Skeletal muscle tissue (tissue), 4 donors: Measurements from ENCODE around the gene TBC1D1. TPM values are rescaled to one million over a fixed set of nuclear protein-coding genes. Genes with fewer than 3 reads are reported as not detected.
A peak's percentile ranks its signal among the peaks of the same experiment; 100 is the strongest.

Experiments
- H3K27ac ChIP-seq: one replicate; pipeline ENCODE4 v1.7.0; 2013; ENCODE audit warnings: mild to moderate bottlenecking, low read depth, low read length, inconsistent platforms
- H3K27me3 ChIP-seq, 3 donors: one replicate each; pipeline ENCODE4 v1.7.0; 2013; ENCODE audit warnings: low read length in 3 of 3; ENCODE audit not compliant: control insufficient read depth in 3 of 3, insufficient read depth in 3 of 3
- H3K36me3 ChIP-seq, 3 donors: one replicate each; pipeline ENCODE4 v1.7.0; 2013; ENCODE audit warnings: low read length in 3 of 3; ENCODE audit not compliant: control insufficient read depth in 3 of 3, insufficient read depth in 3 of 3
- H3K4me1 ChIP-seq, 3 donors: one replicate each; pipeline ENCODE4 v1.7.0; 2013; ENCODE audit warnings: low read length in 3 of 3, mild to moderate bottlenecking in 3 of 3; ENCODE audit not compliant: control insufficient read depth in 3 of 3, insufficient read depth in 3 of 3
- H3K4me3 ChIP-seq, 3 donors: one replicate each; pipeline ENCODE4 v1.7.0; 2013; ENCODE audit warnings: low read length in 3 of 3
- H3K9ac ChIP-seq, 3 donors: one replicate each; pipeline ENCODE4 v1.7.0; 2013; ENCODE audit warnings: low read length in 3 of 3, mild to moderate bottlenecking in 3 of 3, moderate library complexity in 2 of 3, low read depth in 1 of 3
- H3K9me3 ChIP-seq, 3 donors: one replicate each; pipeline ENCODE4 v1.7.0; 2013; ENCODE audit warnings: low read length in 3 of 3; ENCODE audit not compliant: control insufficient read depth in 3 of 3
- total RNA-seq: library from RNA; depleted of rRNA; stranded (reverse); fragments of >200 nt; gene quantifications from one replicate; pipeline ENCODE4 v1.2.3, GENCODE V29; 2014
- donor health status: Osteomylitis.

The TBC1D1 gene
- total RNA-seq, 1 donor from 2014 or later = 54.3 TPM

DNA sequence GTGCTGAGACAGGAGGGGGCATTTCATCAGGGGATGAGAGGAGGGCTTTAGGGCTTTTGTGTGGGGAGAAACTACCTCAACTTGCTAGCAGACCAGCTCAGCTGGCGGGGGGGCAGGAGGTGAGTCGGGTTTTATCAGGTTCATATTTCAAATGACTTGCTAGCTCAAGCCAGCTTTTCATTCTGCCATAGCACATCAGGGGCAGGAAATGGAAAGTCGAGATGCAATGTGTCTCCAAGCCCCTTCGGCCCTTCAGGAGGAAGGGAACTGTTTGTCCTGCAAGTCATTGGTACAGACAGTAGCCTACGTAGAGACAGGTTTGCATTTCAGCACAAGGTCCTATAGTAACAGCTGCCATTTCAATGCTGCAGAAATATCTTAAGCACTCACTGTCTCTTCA, 263.4 kb downstream of the TBC1D1 start:
- no peak overlapping the region for H3K27ac ChIP-seq
- no peak overlapping the region for H3K4me3 ChIP-seq
- no peak overlapping the region for H3K9ac ChIP-seq
- no peaks in the 10 kb centered on the region for H3K27me3 ChIP-seq
- H3K4me1 ChIP-seq = peaks cover 8 to 11% (median 9%) of the 10 kb centered on the region in 3 donors
- H3K9me3 ChIP-seq = no peaks in the 10 kb centered on the region
- H3K36me3 ChIP-seq = no peaks in the 10 kb centered on the region

DNA sequence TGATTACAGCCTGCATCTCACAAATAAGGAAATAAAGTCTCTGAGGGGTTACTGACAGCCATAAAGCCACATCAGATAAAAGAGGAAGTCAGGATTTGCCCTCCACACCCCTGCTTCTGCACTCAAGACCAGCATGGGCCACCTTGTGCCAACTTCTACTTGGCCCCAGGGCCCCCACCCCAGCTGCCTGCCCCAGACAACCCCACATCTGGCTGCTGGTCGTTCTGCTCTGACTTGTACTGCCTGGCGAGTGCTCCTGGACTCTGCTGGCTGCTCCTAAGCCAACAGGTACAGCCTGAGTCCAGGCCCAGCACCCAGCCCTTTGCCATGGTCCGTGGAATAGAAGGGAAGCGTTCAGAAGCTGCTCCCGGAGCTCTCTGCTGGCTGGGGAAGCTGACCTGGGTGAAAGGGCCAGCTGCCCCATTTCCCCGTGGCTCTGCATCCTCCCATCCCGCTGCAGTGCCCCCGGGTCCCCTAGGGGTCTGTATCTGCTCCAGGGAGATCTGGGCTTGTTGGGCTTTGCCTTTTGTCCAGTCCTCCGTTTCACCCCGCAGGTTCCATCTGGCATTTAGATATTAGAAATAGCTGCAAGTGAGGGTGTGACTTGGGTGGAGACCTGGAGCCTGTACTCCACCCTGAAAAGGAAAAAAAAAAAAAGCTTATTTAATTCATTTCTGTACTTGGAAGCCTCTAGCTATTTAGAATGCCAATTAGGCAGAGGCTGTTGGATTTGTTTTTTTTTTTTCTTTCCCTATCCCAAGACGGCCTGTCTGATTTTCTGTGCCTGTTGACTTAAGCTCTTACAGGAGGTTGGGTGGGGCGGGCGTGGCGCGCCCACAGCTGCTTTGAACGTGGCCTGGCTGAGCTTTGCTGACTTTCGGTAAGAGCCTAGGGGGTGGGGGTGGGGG, 264.1 kb downstream of the TBC1D1 start:
- no peak overlapping the region for H3K4me3 ChIP-seq
- no peaks in the 10 kb centered on the region for H3K9me3 ChIP-seq
- peaks cover 8 to 11% (median 9%) of the 10 kb centered on the region in 3 donors for H3K4me1 ChIP-seq
- no peak overlapping the region for H3K9ac ChIP-seq
- H3K27ac ChIP-seq = peak overlapping the region; percentile 36
- no peaks in the 10 kb centered on the region for H3K36me3 ChIP-seq
- H3K27me3 ChIP-seq = no peaks in the 10 kb centered on the region

DNA sequence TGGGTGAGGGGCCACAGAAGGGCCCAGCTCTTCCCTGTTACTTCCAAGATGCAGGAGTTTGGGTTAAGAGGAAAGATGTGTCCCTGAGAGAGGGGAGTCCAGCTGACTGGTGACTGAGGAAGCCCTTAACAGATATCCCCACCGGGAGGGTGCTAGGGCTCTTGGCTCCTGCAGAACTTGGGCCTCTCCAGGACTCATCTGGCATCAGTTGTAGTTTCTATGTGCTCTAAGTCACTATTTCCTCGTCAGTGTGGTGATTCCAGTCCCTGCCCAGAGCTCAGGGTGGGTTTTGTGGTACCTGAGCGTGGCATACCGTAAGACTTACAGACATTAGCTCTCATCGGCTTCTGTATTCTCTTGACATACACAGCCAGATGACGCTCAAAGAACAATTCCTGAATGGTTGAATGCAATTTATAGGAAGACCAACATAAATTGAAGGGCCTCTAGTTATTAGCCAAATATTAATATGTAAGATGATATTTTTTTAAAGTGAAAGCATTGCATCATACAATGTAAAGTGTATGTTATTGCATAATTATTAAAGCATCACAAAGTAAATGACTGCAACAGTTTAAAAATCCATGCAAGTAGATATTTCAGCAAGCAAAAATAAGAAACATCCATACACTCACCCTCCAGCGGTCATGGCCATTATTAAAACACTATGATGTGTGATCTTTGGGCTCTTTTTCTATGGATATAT, 264.9 kb downstream of the TBC1D1 start:
- H3K4me1 ChIP-seq = peaks cover 8 to 14% (median 13%) of the 10 kb centered on the region in 3 donors
- no peaks in the 10 kb centered on the region for H3K9me3 ChIP-seq
- H3K9ac ChIP-seq = no peak overlapping the region
- H3K4me3 ChIP-seq = no peak overlapping the region
- H3K27ac ChIP-seq = no peak overlapping the region
- H3K36me3 ChIP-seq = no peaks in the 10 kb centered on the region
- no peaks in the 10 kb centered on the region for H3K27me3 ChIP-seq

DNA sequence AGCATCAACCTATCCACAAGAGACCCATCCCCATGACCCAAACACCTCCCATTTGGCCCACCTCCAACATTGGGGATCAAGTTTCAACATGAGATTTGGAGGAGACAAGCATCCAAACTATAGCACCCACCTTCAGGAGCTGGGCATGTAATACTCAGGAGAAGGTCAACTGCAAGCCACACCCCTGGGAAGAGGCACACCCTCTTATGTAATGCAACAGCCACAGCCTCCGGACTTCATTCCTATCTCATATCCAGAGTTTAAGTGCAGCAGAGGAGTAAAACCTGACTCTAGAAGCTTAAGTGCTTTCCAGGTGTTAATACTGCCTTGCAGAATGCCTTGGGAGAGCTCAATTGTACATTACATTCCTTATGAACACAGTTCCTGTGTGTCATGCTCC, 266.7 kb downstream of the TBC1D1 start:
- no peak overlapping the region for H3K9ac ChIP-seq
- H3K36me3 ChIP-seq = no peaks in the 10 kb centered on the region
- H3K27me3 ChIP-seq = no peaks in the 10 kb centered on the region
- H3K4me1 ChIP-seq = peaks cover 11 to 19% (median 15%) of the 10 kb centered on the region in 3 donors
- no peaks in the 10 kb centered on the region for H3K9me3 ChIP-seq
- no peak overlapping the region for H3K4me3 ChIP-seq
- H3K27ac ChIP-seq = no peak overlapping the region

DNA sequence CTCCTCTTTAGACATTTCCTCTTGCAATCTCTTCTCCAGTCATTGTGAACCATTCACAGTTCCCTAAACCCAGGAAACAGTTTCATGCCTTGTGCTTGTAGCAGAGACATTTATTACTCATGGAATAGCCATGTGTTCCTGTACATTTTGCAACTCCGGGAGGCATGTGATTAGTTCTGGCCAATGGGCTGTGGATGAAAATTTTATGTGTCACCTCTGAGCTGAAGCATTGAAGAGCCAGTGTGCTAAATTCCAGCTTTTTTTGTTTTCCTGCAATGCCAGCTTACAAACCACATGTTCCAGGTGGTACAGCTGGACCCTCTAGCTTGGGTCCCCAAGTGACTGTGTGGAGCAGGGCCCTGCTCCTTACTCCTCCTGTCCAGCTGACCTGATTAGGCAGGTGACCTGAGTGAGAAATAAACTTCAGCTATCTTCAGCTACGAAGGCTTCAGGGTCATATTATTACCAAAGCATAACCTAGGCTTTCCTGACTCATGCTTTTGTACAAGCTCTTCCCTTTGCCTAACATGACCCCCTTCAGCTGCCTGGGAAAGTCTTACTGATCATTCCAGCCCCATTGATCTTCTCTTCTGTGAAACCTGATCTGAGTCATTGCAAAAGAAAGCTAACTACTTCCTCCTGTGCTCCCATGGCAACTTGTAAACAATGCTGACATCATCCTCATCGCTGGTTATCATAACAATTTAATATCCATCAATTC, 269.8 kb downstream of the TBC1D1 start:
- Histone ChIP-seq H3K9ac (no peak overlapping the region), H3K4me3 (no peak overlapping the region), H3K27me3 (no peaks in the 10 kb centered on the region), H3K27ac (peak overlapping the region; percentile 48), H3K4me1 (peaks cover 3 to 10% (median 4%) of the 10 kb centered on the region in 3 donors), H3K9me3 (peaks cover 0 to 3% (median 0%) of the 10 kb centered on the region in 3 donors), H3K36me3 (no peaks in the 10 kb centered on the region)

DNA sequence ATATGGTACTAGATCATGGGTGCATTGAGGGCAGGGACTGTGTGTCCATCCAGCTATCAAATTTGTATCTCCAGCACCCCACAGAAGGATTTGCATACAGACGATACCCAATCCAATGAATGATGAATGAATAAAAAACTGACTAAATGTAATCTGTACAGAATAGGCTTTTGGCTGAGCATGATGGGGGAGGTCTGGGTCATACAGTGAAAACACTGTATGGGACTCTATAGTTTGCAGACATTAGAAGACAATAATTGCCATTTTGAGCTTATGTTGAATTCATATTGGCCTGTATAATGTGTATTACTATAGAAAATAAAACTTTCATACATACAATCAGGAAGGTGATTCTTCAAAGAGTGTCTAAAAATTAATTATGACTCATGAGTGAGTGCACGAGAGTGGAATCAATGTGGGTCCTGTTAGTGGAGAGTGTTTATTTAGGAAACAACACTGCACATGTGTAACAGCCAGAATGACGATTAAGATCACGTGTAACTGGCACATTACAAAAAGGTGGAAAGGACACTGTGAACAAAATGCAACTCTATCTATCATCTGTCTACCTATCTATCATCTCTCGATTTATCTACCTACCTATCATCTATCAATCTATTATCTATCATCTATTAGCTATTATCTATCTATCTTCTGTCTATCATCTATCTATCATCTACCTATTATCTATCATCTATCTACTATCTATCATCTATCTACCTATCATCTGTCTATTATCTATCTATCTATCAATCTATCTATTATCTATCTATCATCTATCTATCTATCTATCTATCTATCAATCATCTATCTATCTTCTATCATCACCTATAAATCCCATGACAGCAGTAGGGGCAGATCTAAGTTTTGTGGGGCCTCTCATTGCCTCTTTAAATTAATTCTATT, 270.6 kb downstream of the TBC1D1 start:
- Histone ChIP-seq H3K27me3 (no peaks in the 10 kb centered on the region), H3K4me1 (peaks cover 3 to 10% (median 4%) of the 10 kb centered on the region in 3 donors), H3K9ac (no peak overlapping the region), H3K27ac (peak overlapping the region; percentile 48), H3K9me3 (peaks cover 0 to 3% (median 0%) of the 10 kb centered on the region in 3 donors), H3K4me3 (no peak overlapping the region), H3K36me3 (no peaks in the 10 kb centered on the region)

DNA sequence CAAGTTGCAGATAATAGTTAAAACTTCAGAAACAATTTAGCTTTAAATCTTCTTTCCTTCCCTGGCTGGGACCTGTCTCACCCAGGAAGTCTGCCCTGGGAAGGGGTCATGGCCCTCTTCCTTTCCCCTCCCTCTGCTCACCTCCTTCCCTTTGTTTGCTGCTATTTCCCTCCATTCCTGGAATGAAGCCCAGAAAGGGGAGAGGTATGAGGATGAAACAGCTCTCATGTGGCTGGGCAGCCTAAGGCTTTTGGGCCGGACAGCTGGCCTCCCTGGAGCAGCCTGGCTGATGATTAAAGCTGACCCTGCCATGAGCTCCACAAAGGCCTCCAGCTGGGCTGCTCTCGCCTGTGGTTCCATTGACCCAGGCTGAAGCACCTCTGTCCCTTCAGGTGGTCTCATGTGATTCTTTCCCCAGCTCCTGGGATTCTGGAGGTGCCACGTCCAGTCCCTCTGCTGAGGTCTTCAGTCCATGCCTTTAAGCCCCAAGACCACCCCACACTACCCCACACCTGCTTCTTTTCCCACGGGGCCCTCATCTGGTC, 271.4 kb downstream of the TBC1D1 start:
- Histone ChIP-seq H3K4me1 (peaks cover 3 to 10% (median 4%) of the 10 kb centered on the region in 3 donors), H3K9ac (no peak overlapping the region), H3K27ac (no peak overlapping the region)

DNA sequence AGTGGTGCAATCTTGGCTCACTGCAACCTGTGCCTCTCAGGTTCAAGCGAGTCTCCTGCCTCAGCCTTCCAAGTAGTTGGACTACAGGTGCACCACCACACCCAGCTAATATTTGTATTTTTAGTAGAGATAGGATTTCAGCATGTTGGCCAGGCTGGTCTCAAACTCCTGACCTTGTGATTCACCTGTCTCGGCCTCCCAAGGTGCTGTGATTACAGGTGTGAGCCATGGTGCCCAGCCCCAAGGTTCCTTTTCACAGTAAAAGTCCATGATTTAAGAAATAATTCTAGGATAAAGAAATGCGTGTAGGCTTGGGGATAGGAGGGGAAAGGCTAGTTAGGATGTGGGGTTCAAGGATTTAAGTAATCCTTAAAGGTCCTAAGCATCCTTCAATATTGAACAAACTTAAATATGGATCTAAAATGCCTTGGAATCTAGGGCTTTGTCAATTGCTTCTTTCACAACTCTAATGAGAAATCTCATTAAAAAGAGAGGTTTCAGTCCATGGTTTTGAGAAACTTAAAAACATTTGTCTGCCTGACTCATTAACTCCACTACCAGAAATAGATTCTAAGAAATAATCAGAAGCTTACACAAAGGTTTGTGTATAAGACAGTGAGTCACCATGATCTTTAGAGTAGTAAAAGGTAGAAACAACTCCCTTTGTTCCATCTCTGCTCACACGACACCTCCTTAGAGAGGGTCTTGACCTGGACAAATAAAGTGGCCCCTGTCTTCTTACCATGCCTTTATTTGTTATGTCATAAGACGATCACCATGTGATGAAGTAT, 272.5 kb downstream of the TBC1D1 start:
- H3K9me3 ChIP-seq = peaks cover 0 to 3% (median 0%) of the 10 kb centered on the region in 3 donors

More for the DNA sequence above, 271.4 kb downstream of the TBC1D1 start:
- Histone ChIP-seq H3K4me3 (no peak overlapping the region), H3K36me3 (no peaks in the 10 kb centered on the region), H3K9me3 (peaks cover 0 to 3% (median 0%) of the 10 kb centered on the region in 3 donors), H3K27me3 (no peaks in the 10 kb centered on the region)

More for the DNA sequence above, 272.5 kb downstream of the TBC1D1 start:
- H3K4me3 ChIP-seq = no peak overlapping the region
- no peaks in the 10 kb centered on the region for H3K36me3 ChIP-seq
- no peak overlapping the region for H3K9ac ChIP-seq
- no peak overlapping the region for H3K27ac ChIP-seq
- no peaks in the 10 kb centered on the region for H3K27me3 ChIP-seq
- peaks cover 3 to 10% (median 4%) of the 10 kb centered on the region in 3 donors for H3K4me1 ChIP-seq
